IMR-90 (cell line): Measurements from ENCODE around the gene AUTS2. TPM values are rescaled to one million over a fixed set of nuclear protein-coding genes. Genes with fewer than 3 reads are reported as not detected.

ENCODE experiments used
- ATAC-seq: fragments of 200-7000 bp; cut with Tn5 transposase; 2 replicates; pipeline ENCODE4 v1.9.1; 2020; ENCODE audit warnings: low read depth, mild to moderate bottlenecking, moderate library complexity
- BruUV-seq: library from RNA; stranded (reverse); fragments of 400-500 nt; replicated peaks from 2 replicates; lab custom pipeline; 2021; lab: Mats Ljungman, UMichigan
- CTCF ChIA-PET: fragments of 300-600 bp; formaldehyde crosslinking; extraction: SDS; loops from one replicate; lab custom pipeline; 2021; ENCODE audit warnings: antibody characterized with exemption; lab: Yijun Ruan, JAX
- POLR2A ChIA-PET: fragments of 300-600 bp; sonication (Branson Sonifier 250); formaldehyde crosslinking; loops from one replicate; lab custom pipeline; 2022; ENCODE audit warnings: antibody characterized with exemption; ENCODE audit not compliant: unreplicated experiment; lab: Charles Lee
- DNase-seq: peaks from one replicate; pipeline ENCODE4 v3.0.0; 2013
- H2AFZ ChIP-seq: replicated peaks from 2 replicates; pipeline ENCODE3; 2013; ENCODE audit warnings: low read length, mild to moderate bottlenecking; ENCODE audit not compliant: poor library complexity
- H2AK5ac ChIP-seq: 2 replicates; pipeline ENCODE4 v1.6.1; 2013; ENCODE audit warnings: low read depth, low read length, inconsistent platforms
- H2AK9ac ChIP-seq: replicated peaks from 2 replicates; pipeline ENCODE3; 2013; ENCODE audit warnings: mild to moderate bottlenecking, low read depth, low read length, moderate library complexity; ENCODE audit not compliant: poor library complexity
- H2BK120ac ChIP-seq: 2 replicates; pipeline ENCODE4 v1.6.1; 2013; ENCODE audit warnings: low read depth, low read length, inconsistent platforms
- H2BK15ac ChIP-seq: 3 replicates; pipeline ENCODE4 v1.6.1; 2013; ENCODE audit warnings: low read depth, low read length, inconsistent platforms
- H2BK20ac ChIP-seq: 2 replicates; pipeline ENCODE4 v1.6.1; 2013; ENCODE audit warnings: low read depth, mild to moderate bottlenecking, inconsistent platforms, low read length, moderate library complexity
- H2BK5ac ChIP-seq: 2 replicates; pipeline ENCODE4 v1.6.1; 2013; ENCODE audit warnings: mild to moderate bottlenecking, low read depth, low read length, inconsistent platforms; ENCODE audit not compliant: poor library complexity, severe bottlenecking
- H3K14ac ChIP-seq: replicated peaks from 2 replicates; pipeline ENCODE4 v1.6.1; 2013; ENCODE audit warnings: low read depth, low read length, inconsistent platforms
- H3K18ac ChIP-seq: 2 replicates; pipeline ENCODE4 v1.6.1; 2013; ENCODE audit warnings: low read depth, low read length, control low read depth
- H3K23ac ChIP-seq: 2 replicates; pipeline ENCODE4 v1.6.1; 2013; ENCODE audit warnings: low read depth, low read length, inconsistent platforms
- H3K27ac ChIP-seq: 2 replicates; pipeline ENCODE4 v1.5.1; 2013; ENCODE audit warnings: mild to moderate bottlenecking, control low read depth, low read length; ENCODE audit not compliant: insufficient read depth
- H3K27me3 ChIP-seq: 2 replicates; pipeline ENCODE4 v1.6.1; 2013; ENCODE audit warnings: low read length; ENCODE audit not compliant: control insufficient read depth, insufficient read depth
- H3K36me3 ChIP-seq: 2 replicates; pipeline ENCODE4 v1.6.1; 2013; ENCODE audit warnings: low read length, mixed read lengths; ENCODE audit not compliant: control insufficient read depth, insufficient read depth
- H3K4ac ChIP-seq: 2 replicates; pipeline ENCODE4 v1.6.1; 2013; ENCODE audit warnings: low read depth, low read length, inconsistent platforms
- H3K4me1 ChIP-seq: 2 replicates; pipeline ENCODE4 v1.6.1; 2013; ENCODE audit warnings: low read length, mixed read lengths; ENCODE audit not compliant: control insufficient read depth, insufficient read depth
- H3K4me2 ChIP-seq: 2 replicates; pipeline ENCODE4 v1.6.1; 2013; ENCODE audit warnings: low read depth, mild to moderate bottlenecking, control low read depth, low read length, moderate library complexity
- H3K4me3 ChIP-seq: 2 replicates; pipeline ENCODE4 v1.5.1; 2013; ENCODE audit warnings: low read depth, mild to moderate bottlenecking, control low read depth, low read length, moderate library complexity; ENCODE audit not compliant: insufficient read depth
- H3K56ac ChIP-seq: 2 replicates; pipeline ENCODE4 v1.6.1; 2013; ENCODE audit warnings: low read length, inconsistent platforms; ENCODE audit not compliant: insufficient read depth; ENCODE audit errors: extremely low read depth
- H3K79me1 ChIP-seq, 2 experiments: 2 replicates each; pipeline ENCODE4 v1.6.1; 2013; ENCODE audit warnings: low read length in 2 of 2, inconsistent platforms in 1 of 2, low read depth in 1 of 2
- H3K9ac ChIP-seq: 2 replicates; pipeline ENCODE4 v1.6.1; 2013; ENCODE audit warnings: low read depth, low read length, control low read depth
- H3K9me1 ChIP-seq: 2 replicates; pipeline ENCODE4 v1.6.1; 2013; ENCODE audit warnings: low read length, inconsistent platforms; ENCODE audit not compliant: insufficient read depth
- H3K9me3 ChIP-seq: 2 replicates; pipeline ENCODE4 v1.6.1; 2013; ENCODE audit warnings: low read length; ENCODE audit not compliant: control insufficient read depth, insufficient read depth
- H4K20me1 ChIP-seq: 2 replicates; pipeline ENCODE4 v1.6.1; 2013; ENCODE audit warnings: low read length, inconsistent platforms; ENCODE audit not compliant: insufficient read depth
- H4K5ac ChIP-seq: 2 replicates; pipeline ENCODE4 v1.6.1; 2013; ENCODE audit warnings: mild to moderate bottlenecking, low read depth, low read length, control low read depth
- H4K8ac ChIP-seq, 2 experiments: 2 replicates each; pipeline ENCODE4 v1.6.1; 2013; ENCODE audit warnings: low read depth in 2 of 2, low read length in 2 of 2, control low read depth in 1 of 2, inconsistent platforms in 1 of 2
- H4K91ac ChIP-seq: 2 replicates; pipeline ENCODE4 v1.6.1; 2013; ENCODE audit warnings: low read depth, low read length, inconsistent platforms; ENCODE audit not compliant: insufficient read depth
- MAZ ChIP-seq: IDR thresholded peaks from 2 replicates; pipeline ENCODE4 v1.6.1; 2012; ENCODE audit warnings: low read depth, mild to moderate bottlenecking, low read length, improper control_type of control experiment, moderate library complexity, borderline replicate concordance
- POLR2A ChIP-seq: IDR thresholded peaks from 2 replicates; pipeline ENCODE4 v1.6.1; 2012; ENCODE audit warnings: mild to moderate bottlenecking, low read depth, low read length
- RAD21 ChIP-seq: IDR thresholded peaks from 2 replicates; pipeline ENCODE4 v1.6.1; 2012; ENCODE audit warnings: low read length, improper control_type of control experiment
- RFX5 ChIP-seq: IDR thresholded peaks from 2 replicates; pipeline ENCODE4 v1.8.0; 2012; ENCODE audit warnings: low read depth, mild to moderate bottlenecking, low read length, moderate library complexity
- USF2 ChIP-seq: fragments of 150-350 bp; IDR thresholded peaks from 2 replicates; pipeline ENCODE4 v1.6.1; 2017; ENCODE audit warnings: mild to moderate bottlenecking, antibody characterized with exemption, low read length, low read depth
- WGBS, 2 experiments: methylation state at CpG; one replicate each; pipeline versions ENCODE4 v1.1.5 to v1.1.7; 2013; ENCODE audit warnings: missing lambda C conversion rate in 2 of 2; ENCODE audit not compliant: insufficient read length in 1 of 2; ENCODE audit errors: extremely low coverage in 2 of 2; 5-methylcytosine and 5-hydroxymethylcytosine counted together
- dilution Hi-C: fragments of 300-500 bp; cut with HindIII; formaldehyde crosslinking; loops from one replicate; pipeline ENCODE4 v1.14.3; 2018; ENCODE audit warnings: low sequenced_read_pairs; ENCODE audit not compliant: unreplicated experiment
- in situ Hi-C: fragments of 300-500 bp; cut with MboI; formaldehyde crosslinking; loops from 3 replicates; pipeline ENCODE4 v1.14.3; 2019; ENCODE audit warnings: low sequenced_read_pairs, inconsistent platforms, mixed read lengths
- intact Hi-C: fragments of 100-400 bp; cut with micrococcal nuclease; formaldehyde crosslinking; loops from 2 replicates; pipeline ENCODE4 v1.10.0; 2022
- polyA plus RNA-seq, 3 experiments: library from polyadenylated mRNA; depleted of rRNA; stranded (reverse); fragments of >200 nt; gene quantifications; 2 replicates each; pipeline ENCODE4 v1.2.3, GENCODE V29; 2012; ENCODE audit warnings: low replicate concordance in 1 of 3
- total RNA-seq: library from RNA; depleted of rRNA; stranded (reverse); fragments of >200 nt; gene quantifications from 2 replicates; pipeline ENCODE4 v1.2.3, GENCODE V29; 2012

Gene AUTS2
- total and polyA plus RNA-seq, 2 of the 4 experiments (the other 2 are of a cell fraction): 0.90 to 3.0 TPM

- POLR2A ChIA-PET: no interaction called here
- ATAC-seq: no peak
- intact Hi-C loops: no loop called here
Observed at GRCh38 chr7:69772718-69773436, 174.6 kb downstream of the AUTS2 start.

More at GRCh38 chr7:69772718-69773436, 174.6 kb downstream of the AUTS2 start:
- no peak overlapping the region for H4K5ac ChIP-seq
- no peaks in the 10 kb centered on the region for H3K36me3 ChIP-seq
- WGBS, 2 experiments: 40% methylated on average over 1 of the region's 9 CpGs; no CpG with 5 or more reads in 1 of the 2 experiments
- no peak overlapping the region for H2AFZ ChIP-seq
- H2BK15ac ChIP-seq: no peak overlapping the region
- DNase-seq: no peak
- in situ Hi-C loops (no loop called here), dilution Hi-C loops (no loop called here)
- no peak overlapping the region for H3K18ac ChIP-seq
- no peak overlapping the region for H3K9ac ChIP-seq
- CTCF ChIA-PET: no interaction called here
- no peaks in the 10 kb centered on the region for H4K20me1 ChIP-seq
- H2AK5ac ChIP-seq: no peak overlapping the region
- no peaks in the 10 kb centered on the region for H3K9me1 ChIP-seq
- H3K4me3 ChIP-seq: no peak overlapping the region
- H3K79me1 ChIP-seq: no peaks in the 10 kb centered on the region
- H4K91ac ChIP-seq: no peak overlapping the region
- H3K14ac ChIP-seq: no peak overlapping the region
- no peak overlapping the region for H3K23ac ChIP-seq
- H4K8ac ChIP-seq: no peak overlapping the region
- H3K4ac ChIP-seq: no peak overlapping the region
- no peak overlapping the region for H3K27ac ChIP-seq
- no peak overlapping the region for H2BK20ac ChIP-seq
- H3K56ac ChIP-seq: no peak overlapping the region
- H3K27me3 ChIP-seq: no peaks in the 10 kb centered on the region
- no peak for TF ChIP-seq RAD21
- no peak for TF ChIP-seq MAZ
- no peak for TF ChIP-seq RFX5
- no peak for TF ChIP-seq POLR2A
- no peak for TF ChIP-seq USF2
- no peak overlapping the region for H3K4me2 ChIP-seq
- no peak overlapping the region for H2AK9ac ChIP-seq
- no peak overlapping the region for H2BK5ac ChIP-seq
- peaks cover 4% of the 10 kb centered on the region; the same call in 1 of the 2 replicates for H3K9me3 ChIP-seq
- H3K4me1 ChIP-seq: no peaks in the 10 kb centered on the region
- no TSS peak for BruUV-seq
- H2BK120ac ChIP-seq: no peak overlapping the region
